K562 (cell line): ENCODE measurements around the gene CDT1. TPM values are rescaled to one million over a fixed set of nuclear protein-coding genes. Genes with fewer than 3 reads are reported as not detected.
A peak's percentile ranks its signal among the peaks of the same experiment; 100 is the strongest.

Source experiments
- ARID2 ChIP-seq: fragments of 450-650 bp; IDR thresholded peaks from 2 replicates; pipeline ENCODE4 v1.6.1; 2017; ENCODE audit warnings: antibody characterized with exemption, mild to moderate bottlenecking
- CEBPG ChIP-seq, 3 experiments: fragments of 200-800 bp in 1 of 3; sonication (Bioruptor generic) in 1 of 3; sonication (generic) in 1 of 3; formaldehyde crosslinking in 1 of 3; IDR thresholded peaks in 2 of 3; conservative IDR thresholded peaks in 1 of 3; 2 replicates each; pipeline versions ENCODE4 v1.6.1 to v1.8.0; 2016 to 2022; ENCODE audit warnings: missing compliant biosample characterization in 2 of 3, missing genetic modification characterization in 2 of 3, mild to moderate bottlenecking in 1 of 3, missing genetic modification reagents in 1 of 3
- HNRNPL ChIP-seq: fragments of 200-400 bp; formaldehyde crosslinking; IDR thresholded peaks from 2 replicates; pipeline ENCODE4 v1.6.1; 2017; ENCODE audit warnings: low read depth, mild to moderate bottlenecking, low read length
- HOMEZ ChIP-seq: fragments of 250-450 bp; sonication (Bioruptor Pico); IDR thresholded peaks from 2 replicates; pipeline ENCODE4 v1.4.0; 2020; ENCODE audit warnings: mild to moderate bottlenecking, moderate library complexity
- LEF1 ChIP-seq: fragments of 450-650 bp; IDR thresholded peaks from 2 replicates; pipeline ENCODE4 v1.6.1; 2016; ENCODE audit warnings: mild to moderate bottlenecking
- MED1 ChIP-seq: sonication (generic); formaldehyde crosslinking; IDR thresholded peaks from 2 replicates; pipeline ENCODE4 v1.8.1; 2023; ENCODE audit warnings: missing genetic modification reagents, borderline replicate concordance
- MYNN ChIP-seq, 2 experiments: sonication (generic); formaldehyde crosslinking in 1 of 2; IDR thresholded peaks; 2 replicates each; pipeline versions ENCODE4 v1.5.0 to v1.6.1; 2016 to 2020; ENCODE audit warnings: antibody characterized with exemption in 1 of 2, missing genetic modification reagents in 1 of 2
- NFE2 ChIP-seq: IDR thresholded peaks from 2 replicates; pipeline ENCODE4 v1.6.1; 2014; ENCODE audit warnings: antibody characterized with exemption, low read depth
- POLR2G ChIP-seq: fragments of 200-400 bp; formaldehyde crosslinking; IDR thresholded peaks from 2 replicates; pipeline ENCODE4 v1.6.1; 2017; ENCODE audit warnings: low read depth, mild to moderate bottlenecking, antibody characterized with exemption, low read length, moderate library complexity
- RAD21 ChIP-seq, 2 experiments: fragments of 250-450 bp in 1 of 2; fragments of 450-650 bp in 1 of 2; sonication (Bioruptor Pico) in 1 of 2; formaldehyde crosslinking in 1 of 2; IDR thresholded peaks in 1 of 2; conservative IDR thresholded peaks in 1 of 2; 2 replicates each; pipeline versions ENCODE4 v1.4.0 to v1.8.0; 2020 to 2022; ENCODE audit warnings: mild to moderate bottlenecking in 2 of 2, moderate library complexity in 1 of 2
- RNF219 ChIP-seq: fragments of 250-450 bp; sonication (Bioruptor Pico); IDR thresholded peaks from 2 replicates; pipeline ENCODE4 v1.5.0; 2022; ENCODE audit warnings: mild to moderate bottlenecking
- STAG1 ChIP-seq: sonication (generic); formaldehyde crosslinking; IDR thresholded peaks from 2 replicates; pipeline ENCODE4 v1.5.0; 2020; ENCODE audit warnings: missing genetic modification reagents, borderline replicate concordance
- TAF1 ChIP-seq: IDR thresholded peaks from 2 replicates; pipeline ENCODE4 v1.6.1; 2011; ENCODE audit warnings: mild to moderate bottlenecking, low read length, moderate library complexity; ENCODE audit not compliant: insufficient read depth, control insufficient read depth, severe bottlenecking; ENCODE audit errors: extremely low read depth
- ZNF407 ChIP-seq: fragments of 450-650 bp; IDR thresholded peaks from 2 replicates; pipeline ENCODE4 v1.6.1; 2016; ENCODE audit warnings: low read depth
- polyA plus RNA-seq, 8 experiments: library from polyadenylated mRNA; depleted of rRNA in 4 of 8; stranded (reverse) in 5 of 8; unstranded in 3 of 8; fragments of >200 nt; fragmentation: Nextera tagmentation in 2 of 8; fragmentation: Illumina TruSeq in 1 of 8; extraction: Ambion mirVana in 2 of 8; extraction: Trizol in 1 of 8; gene quantifications; 2 replicates each; pipeline versions ENCODE4 v1.2.1 to v1.2.3, GENCODE V29; 2011 to 2014; ENCODE audit warnings: inconsistent platforms in 1 of 8, missing spikeins in 1 of 8
- total RNA-seq, 7 experiments: library from RNA; depleted of rRNA in 6 of 7; stranded (reverse); fragments of >200 nt in 6 of 7; fragmentation: Illumina TruSeq in 2 of 7; extraction: Trizol in 2 of 7; gene quantifications; 2 replicates each; pipeline versions ENCODE4 v1.2.1 to v1.2.3, GENCODE V29; 2011 to 2021; ENCODE audit warnings: low replicate concordance in 1 of 7

CDT1 gene
- total and polyA plus RNA-seq, 9 of the 15 experiments (the other 6 are each of a cell fraction or from before 2014, with no cell fraction given) = 0.92 to 178 (median 14.2) TPM

- no peak for TF ChIP-seq RNF219 (CRISPR knock-in tag)
- TF ChIP-seq RAD21 (CRISPR knock-in tag; conservative IDR thresholded peaks at IDR 0.05 in 1 of 2, IDR thresholded peaks at IDR 0.05 in 1 of 2) = peak; percentile 58 to 84
- TF ChIP-seq HOMEZ = no peak
- TF ChIP-seq CEBPG (CRISPR knock-in tag; IDR thresholded peaks at IDR 0.05) = no peak
- no peak for TF ChIP-seq CEBPG (tag; conservative IDR thresholded peaks at IDR 0.05 in 1 of 2, IDR thresholded peaks at IDR 0.05 in 1 of 2)
- TF ChIP-seq NFE2 = peak; percentile 32; the same call in 1 of the 2 replicates
- peak; percentile 67 for TF ChIP-seq MYNN (IDR thresholded peaks at IDR 0.05)
- TF ChIP-seq MYNN (CRISPR knock-in tag; IDR thresholded peaks at IDR 0.05) = no peak
- TF ChIP-seq ZNF407 = no peak
- TF ChIP-seq POLR2G = peak; percentile 47; the same call in 1 of the 2 replicates
- no peak for TF ChIP-seq MED1 (CRISPR knock-in tag)
- peak; percentile 71; the same call in 1 of the 2 replicates for TF ChIP-seq HNRNPL
- TF ChIP-seq STAG1 (CRISPR knock-in tag) = peak; percentile 95
- no peak for TF ChIP-seq LEF1
- 0 out of 2 replicates have a peak, but pooled peaks have one; percentile 38 for TF ChIP-seq ARID2
- TF ChIP-seq TAF1 = no peak
Measured at GRCh38 chr16:88815901-88816589, 12.5 kb downstream of the CDT1 start (continued).
